Measurements from ENCODE around the gene NRXN3.

DNA sequence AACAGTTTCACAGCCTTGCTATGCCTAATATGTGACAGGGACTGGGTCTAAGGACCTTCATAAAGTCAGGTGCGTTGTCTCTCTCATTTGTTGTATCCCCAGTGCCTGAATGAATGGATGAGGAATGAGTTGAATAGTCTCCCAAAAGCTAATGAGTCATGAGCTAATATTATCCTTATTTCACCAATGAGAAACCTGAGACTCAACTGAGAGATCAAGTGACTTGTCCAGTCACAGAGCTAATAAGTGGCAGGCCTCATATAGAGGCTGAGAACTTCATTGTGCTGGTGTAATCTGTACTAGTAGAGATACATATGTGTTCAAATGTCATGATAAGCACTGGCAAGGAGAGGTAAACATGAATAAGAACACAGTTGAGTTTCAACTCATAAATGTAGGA is 612.4 kb downstream of the NRXN3 start:
- TF ChIP-seq GATA2 (IDR thresholded peaks at IDR 0.05; ENCODE audit: low read depth, low read length) (no peak), GATA3 (IDR thresholded peaks at IDR 0.05; ENCODE audit: low read depth, low read length) (no peak)

Data from SH-SY5Y (cell line).